Retinal pigment epithelial cell (primary cell): Measurements from ENCODE around the gene MIGA2.
A peak's percentile ranks its signal among the peaks of the same experiment; 100 is the strongest.
"Not testable (repeated sequence)": the region's sequence is repeated elsewhere in the genome, so short reads cannot be mapped to it uniquely, and the experiment has no call there.

Source experiments
- DNase-seq: peaks from one replicate; pipeline ENCODE4 v3.0.0-alpha.2; 2010; ENCODE audit warnings: low read depth
- H3K4me3 ChIP-seq: 2 replicates; pipeline ENCODE4 v1.5.1; 2011; ENCODE audit warnings: mild to moderate bottlenecking, low read length, control low read depth, moderate library complexity
- TF ChIP-seq, protein P1 (sequence below): conservative IDR thresholded peaks from 2 replicates; pipeline ENCODE4 v1.5.1; 2011; ENCODE audit warnings: low read depth, low read length, control low read depth, inconsistent platforms

MIGA2 gene

DNA sequence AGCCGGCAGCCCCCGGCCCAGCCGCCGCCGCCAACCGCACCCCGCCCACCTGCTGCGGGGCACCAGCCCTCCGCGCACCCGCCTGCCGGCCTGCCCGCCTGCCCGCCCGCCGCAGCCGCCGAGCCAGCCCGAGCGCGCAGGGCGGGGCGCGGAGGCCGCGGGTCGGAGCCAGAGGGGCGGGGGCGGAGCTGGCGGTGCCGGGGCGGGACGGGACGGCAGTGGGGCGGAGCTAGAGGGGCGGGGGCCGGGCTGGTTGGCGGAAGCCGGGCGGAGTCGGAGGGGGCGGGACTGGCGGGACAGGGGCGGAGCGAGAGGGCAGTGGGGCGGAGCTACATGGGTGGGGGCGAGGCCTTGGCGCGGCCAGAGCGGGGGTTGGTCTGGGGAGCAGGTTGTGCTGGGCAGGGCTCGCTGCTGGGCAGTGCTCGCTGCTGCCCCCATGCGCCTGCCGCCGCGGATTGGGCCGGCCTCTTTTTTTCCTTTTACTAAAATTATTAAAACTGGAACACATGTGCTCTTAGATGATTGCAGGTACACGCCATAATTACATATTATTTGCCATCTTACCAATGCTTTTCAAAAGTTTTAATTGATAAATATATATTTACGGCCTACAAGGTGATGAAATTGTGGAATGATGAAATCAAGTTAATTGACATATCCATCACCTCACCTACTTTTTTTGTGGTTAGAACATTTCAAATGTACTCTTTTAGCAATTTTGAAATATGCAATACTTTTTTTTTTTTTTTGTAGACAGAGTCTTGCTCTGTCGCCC lies 8.0 kb upstream of the MIGA2 start, which contains the start of gene SH3GLB2:
Gene SH3GLB2, minus strand, starts transcription at position 140 of the 775 bp plus-strand sequence. CDS start 177 bp downstream, outside the sequence.
- TF ChIP-seq, protein P1, sequence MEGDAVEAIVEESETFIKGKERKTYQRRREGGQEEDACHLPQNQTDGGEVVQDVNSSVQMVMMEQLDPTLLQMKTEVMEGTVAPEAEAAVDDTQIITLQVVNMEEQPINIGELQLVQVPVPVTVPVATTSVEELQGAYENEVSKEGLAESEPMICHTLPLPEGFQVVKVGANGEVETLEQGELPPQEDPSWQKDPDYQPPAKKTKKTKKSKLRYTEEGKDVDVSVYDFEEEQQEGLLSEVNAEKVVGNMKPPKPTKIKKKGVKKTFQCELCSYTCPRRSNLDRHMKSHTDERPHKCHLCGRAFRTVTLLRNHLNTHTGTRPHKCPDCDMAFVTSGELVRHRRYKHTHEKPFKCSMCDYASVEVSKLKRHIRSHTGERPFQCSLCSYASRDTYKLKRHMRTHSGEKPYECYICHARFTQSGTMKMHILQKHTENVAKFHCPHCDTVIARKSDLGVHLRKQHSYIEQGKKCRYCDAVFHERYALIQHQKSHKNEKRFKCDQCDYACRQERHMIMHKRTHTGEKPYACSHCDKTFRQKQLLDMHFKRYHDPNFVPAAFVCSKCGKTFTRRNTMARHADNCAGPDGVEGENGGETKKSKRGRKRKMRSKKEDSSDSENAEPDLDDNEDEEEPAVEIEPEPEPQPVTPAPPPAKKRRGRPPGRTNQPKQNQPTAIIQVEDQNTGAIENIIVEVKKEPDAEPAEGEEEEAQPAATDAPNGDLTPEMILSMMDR = peak; percentile 88
- peak within 1 kb of the TSS; percentile 69 for H3K4me3 ChIP-seq
- peak; percentile 76 for DNase-seq

DNA sequence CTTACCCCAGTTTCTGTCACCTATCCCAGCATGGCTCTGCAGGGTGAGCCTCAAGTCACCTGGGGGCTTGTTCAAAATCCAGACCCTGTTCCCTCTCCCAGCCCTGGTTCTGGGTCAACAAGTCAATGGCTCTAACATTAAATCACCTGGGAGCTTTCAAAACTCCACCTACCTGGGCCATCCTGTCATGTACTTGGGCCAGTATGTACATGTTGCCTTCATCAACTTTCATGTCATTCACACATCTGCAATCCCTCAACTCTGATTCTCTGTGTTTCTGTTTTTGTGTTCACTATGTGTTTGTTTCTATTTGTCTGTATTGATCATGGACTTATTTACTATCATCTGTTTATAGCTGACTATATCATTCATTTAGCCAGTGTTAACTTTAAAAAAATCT lies 6.2 kb upstream of the MIGA2 start:
- no peak for DNase-seq
- TF ChIP-seq, protein P1 = no peak

DNA sequence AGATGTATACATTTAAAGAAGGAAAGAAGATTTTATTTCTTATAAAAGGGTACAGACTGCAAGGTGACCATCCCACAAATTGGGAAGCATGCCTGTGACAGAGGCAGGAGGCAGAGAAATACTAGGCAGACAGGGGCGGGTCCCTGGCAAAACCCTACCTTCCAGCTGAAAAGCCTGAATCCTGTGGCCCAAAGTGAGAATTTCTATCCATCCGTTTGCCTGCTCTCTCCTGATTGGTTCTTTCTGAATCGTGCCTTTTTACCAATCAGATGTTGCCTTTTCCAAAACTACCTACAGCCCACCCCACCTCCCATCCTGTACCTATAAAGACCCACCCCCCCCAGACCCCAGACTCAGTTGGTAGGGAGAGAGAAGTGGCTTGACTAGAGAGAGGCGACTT lies 4.9 kb upstream of the MIGA2 start:
- no peak for DNase-seq
- TF ChIP-seq, protein P1 = no peak
- no peak overlapping the region for H3K4me3 ChIP-seq

More for the DNA sequence above, 6.2 kb upstream of the MIGA2 start:
- no peak overlapping the region for H3K4me3 ChIP-seq

DNA sequence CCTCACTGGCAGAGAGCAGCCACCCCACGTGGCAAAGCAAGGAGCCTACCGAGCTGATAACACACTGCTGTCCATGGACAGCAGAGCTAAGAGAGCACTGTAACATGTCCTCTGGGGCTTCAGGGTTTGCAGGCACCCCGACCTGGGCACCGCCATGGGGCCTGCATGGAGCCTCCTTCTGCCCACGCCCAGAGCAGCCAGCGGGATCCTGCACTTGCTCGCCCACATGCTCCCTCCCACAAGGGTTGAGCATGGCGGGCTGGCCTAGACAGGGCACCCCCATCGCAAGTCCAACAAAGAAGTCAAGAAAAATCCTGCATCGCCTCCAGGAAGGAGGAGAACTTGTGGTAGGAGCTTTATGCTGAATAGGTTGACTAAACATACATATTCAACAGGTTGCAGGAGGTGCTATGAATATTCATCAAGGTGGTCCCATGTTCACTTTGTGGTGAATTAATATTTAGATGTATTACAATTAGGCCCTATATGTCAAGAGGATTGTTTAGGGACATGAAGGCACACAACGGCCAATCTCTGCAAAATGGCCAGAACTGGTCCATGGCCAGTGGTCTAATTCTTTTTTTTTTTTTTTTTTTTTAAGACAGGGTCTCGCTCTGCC lies 3.8 kb upstream of the MIGA2 start:
- no peak for DNase-seq
- TF ChIP-seq, protein P1 = no peak
- no peak overlapping the region for H3K4me3 ChIP-seq

DNA sequence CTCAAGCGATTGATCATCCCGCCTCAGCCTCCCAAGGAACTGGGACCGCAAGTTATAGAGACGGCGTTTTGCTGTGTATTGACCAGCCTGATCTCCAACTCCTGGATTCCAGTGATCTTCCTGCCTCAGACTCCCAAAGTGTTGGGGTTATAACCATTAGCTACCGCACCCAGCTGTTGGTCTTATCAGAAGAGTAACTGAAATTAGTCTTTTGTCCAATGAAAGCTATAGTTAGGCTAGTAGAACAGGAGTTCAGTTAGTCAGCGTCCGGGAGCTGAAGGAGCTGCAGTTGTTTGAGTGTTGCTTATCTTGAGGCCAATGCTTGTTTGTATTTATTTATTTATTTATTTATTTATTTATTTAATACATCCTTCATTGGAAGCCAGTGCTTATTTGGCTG lies 3.2 kb upstream of the MIGA2 start:
- TF ChIP-seq, protein P1 = no peak
- no peak for DNase-seq
- no peak overlapping the region for H3K4me3 ChIP-seq

DNA sequence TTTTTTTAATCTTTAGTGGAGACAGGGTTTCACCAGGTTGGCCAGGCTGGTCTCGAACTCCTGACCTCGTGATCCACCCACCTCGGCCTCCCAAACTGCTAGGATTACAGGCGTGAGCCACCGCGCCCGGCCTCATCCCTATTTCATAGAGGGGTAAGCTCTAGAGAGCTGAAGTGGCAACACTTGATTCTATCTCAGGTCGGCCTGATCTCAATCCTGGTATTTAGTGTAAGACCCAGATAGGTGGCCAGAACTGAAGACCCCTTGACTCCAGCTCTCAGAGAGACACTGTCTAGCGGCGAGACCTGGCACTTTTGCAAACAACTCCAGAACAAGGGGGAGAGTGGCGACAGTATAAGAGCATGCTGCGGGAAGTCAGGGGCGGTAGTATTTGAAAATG lies 588 bp upstream of the MIGA2 start:
- H3K4me3 ChIP-seq = peak overlapping the region; percentile 51
- DNase-seq = not testable (repeated sequence)

DNA sequence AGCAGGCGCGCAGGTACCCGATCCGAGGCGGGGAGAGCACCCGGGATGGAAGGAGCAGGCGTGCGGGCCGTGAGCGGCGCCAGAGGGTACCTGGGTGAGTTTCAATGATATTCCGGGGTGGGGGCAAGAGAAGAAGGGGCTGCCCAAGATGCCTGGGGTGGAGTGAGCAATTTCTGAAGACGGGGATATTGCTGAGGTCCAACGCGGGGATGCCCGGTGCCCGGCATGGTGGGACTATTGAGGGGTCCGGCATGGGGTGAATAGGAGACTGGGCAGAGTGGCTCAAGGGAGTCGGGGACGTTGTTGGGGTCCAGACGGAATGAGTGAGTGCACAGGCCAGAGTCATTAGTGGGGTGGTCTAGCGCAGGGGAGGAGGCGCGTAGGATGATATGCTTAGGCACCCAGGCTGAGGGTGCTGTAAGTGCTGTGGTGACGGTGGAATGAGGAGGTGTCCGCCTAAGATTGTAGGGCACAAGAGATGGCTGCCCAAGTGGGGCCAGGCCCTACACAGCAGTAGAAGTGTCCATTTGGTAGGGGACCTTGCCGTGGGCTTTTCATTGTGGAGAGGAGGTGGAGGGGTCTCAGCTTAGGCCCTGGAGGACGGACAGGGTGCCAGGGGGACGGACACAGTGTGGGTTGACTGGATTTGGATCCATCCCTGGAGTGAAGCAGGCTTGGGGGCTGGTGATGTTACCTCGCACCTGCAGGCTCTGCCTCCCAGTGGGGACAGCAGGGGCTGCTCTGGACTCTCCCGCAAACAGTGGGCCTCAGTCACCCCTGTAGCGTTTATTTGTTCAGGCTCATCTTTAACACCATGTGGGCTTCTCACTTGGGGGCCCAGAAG lies 719 bp downstream of the MIGA2 start:
- TF ChIP-seq, protein P1 = peak; percentile 7
- H3K4me3 ChIP-seq = peak overlapping the region; percentile 92

More for the DNA sequence above, 719 bp downstream of the MIGA2 start:
- no peak for DNase-seq
